Peyer's patch (tissue), 4 donors: Measurements from ENCODE around the gene MFSD1. TPM values are rescaled to one million over a fixed set of nuclear protein-coding genes. Genes with fewer than 3 reads are reported as not detected.

Experiments
- DNase-seq, 3 donors: peaks; one replicate each; pipeline ENCODE4 v3.0.0-alpha.2; 2017 to 2019
- H3K27ac ChIP-seq, 4 donors: fragments of 200-600 bp; sonication (generic); one replicate each; pipeline ENCODE4 v1.5.1; 2016 to 2019
- H3K27me3 ChIP-seq, 2 donors: fragments of 200-600 bp; sonication (generic); one replicate each; pipeline ENCODE4 v1.5.1; 2019
- H3K36me3 ChIP-seq, 3 donors: fragments of 200-600 bp; sonication (generic); one replicate each; pipeline ENCODE4 v1.5.1; 2016 to 2019
- H3K4me1 ChIP-seq, 4 donors: fragments of 200-600 bp; sonication (generic); one replicate each; pipeline ENCODE4 v1.5.1; 2016 to 2019
- H3K4me3 ChIP-seq, 4 donors: fragments of 200-600 bp; sonication (generic); 1 replicate in 3 of 4; 2 replicates in 1 of 4; pipeline ENCODE4 v1.5.1; 2016 to 2019; ENCODE audit warnings: mild to moderate bottlenecking in 1 of 4
- H3K9me3 ChIP-seq, 4 donors: fragments of 200-600 bp; sonication (generic); one replicate each; pipeline ENCODE4 v1.5.1; 2016 to 2019; ENCODE audit warnings: mild to moderate bottlenecking in 1 of 4
- POLR2A ChIP-seq, 2 donors: fragments of 450-650 bp; IDR thresholded peaks; one replicate each; pipeline ENCODE4 v1.5.1; 2017; ENCODE audit warnings: antibody characterized with exemption in 2 of 2, mild to moderate bottlenecking in 2 of 2, moderate library complexity in 2 of 2
- total RNA-seq, 4 donors: library from RNA; depleted of rRNA; stranded (reverse); fragments of >200 nt; gene quantifications; one replicate each; pipeline ENCODE4 v1.1.0, GENCODE V29; 2016
- TF ChIP-seq, protein P1 (sequence below), 6 experiments: fragments of 450-650 bp in 4 of 6; fragments of 200-600 bp in 2 of 6; sonication (generic) in 1 of 6; IDR thresholded peaks; one replicate each; pipeline ENCODE4 v1.5.1; 2017 to 2019; ENCODE audit warnings: antibody characterized with exemption in 6 of 6, mild to moderate bottlenecking in 3 of 6, moderate library complexity in 1 of 6

The MFSD1 gene
- total RNA-seq, 4 donors from 2014 or later = 14.9 to 48.0 (median 42.6) TPM

DNA sequence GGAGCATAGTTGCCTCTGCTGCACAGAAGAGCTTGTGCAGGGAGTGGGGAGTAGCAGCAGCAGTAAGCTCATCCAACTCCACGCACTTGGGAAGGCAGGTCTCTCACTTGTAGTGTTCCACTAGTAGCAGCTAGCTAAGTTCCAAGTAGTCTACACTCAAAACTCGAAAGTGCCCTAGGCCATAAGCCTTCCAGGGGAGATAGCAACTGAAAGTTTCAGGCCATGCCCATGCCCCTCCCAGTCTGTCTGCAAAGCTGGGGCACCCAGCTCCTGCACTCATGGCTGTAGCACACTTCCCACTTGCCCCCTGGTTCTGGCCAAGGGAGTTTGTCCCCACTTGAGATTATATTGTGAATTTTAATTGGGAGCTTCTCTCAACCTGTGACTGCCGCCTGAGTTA lies 57.5 kb downstream of the MFSD1 start:
- Histone ChIP-seq H3K4me3 (no peak overlapping the region), H3K4me1 (no peaks in the 10 kb centered on the region), H3K27ac (no peak overlapping the region), H3K36me3 (no peaks in the 10 kb centered on the region), H3K27me3 (no peaks in the 10 kb centered on the region), H3K9me3 (no peaks in the 10 kb centered on the region)
- TF ChIP-seq POLR2A (IDR thresholded peaks at IDR 0.05) = no peak
- TF ChIP-seq, protein P1, sequence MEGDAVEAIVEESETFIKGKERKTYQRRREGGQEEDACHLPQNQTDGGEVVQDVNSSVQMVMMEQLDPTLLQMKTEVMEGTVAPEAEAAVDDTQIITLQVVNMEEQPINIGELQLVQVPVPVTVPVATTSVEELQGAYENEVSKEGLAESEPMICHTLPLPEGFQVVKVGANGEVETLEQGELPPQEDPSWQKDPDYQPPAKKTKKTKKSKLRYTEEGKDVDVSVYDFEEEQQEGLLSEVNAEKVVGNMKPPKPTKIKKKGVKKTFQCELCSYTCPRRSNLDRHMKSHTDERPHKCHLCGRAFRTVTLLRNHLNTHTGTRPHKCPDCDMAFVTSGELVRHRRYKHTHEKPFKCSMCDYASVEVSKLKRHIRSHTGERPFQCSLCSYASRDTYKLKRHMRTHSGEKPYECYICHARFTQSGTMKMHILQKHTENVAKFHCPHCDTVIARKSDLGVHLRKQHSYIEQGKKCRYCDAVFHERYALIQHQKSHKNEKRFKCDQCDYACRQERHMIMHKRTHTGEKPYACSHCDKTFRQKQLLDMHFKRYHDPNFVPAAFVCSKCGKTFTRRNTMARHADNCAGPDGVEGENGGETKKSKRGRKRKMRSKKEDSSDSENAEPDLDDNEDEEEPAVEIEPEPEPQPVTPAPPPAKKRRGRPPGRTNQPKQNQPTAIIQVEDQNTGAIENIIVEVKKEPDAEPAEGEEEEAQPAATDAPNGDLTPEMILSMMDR (IDR thresholded peaks at IDR 0.05) = no peak
- DNase-seq = no peak

DNA sequence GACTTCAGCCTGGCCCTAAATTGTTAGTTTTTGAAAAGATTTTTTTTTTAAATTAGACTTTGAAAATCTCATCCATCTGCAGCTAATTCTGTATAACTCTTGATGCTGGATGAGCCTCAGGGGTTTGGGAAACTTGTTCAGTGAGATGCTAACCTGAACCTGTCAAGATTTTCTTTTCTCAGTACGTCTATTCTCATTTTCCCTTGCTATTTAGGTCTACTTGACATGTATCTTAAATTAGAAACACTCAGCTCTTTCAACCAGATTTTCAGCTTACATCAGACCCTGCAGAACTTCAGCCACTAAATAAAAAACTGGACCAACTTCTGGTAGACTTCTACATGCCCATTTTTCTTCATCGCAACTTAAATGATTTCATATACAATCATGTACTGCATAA lies 61.4 kb downstream of the MFSD1 start:
- Histone ChIP-seq H3K4me3 (no peak overlapping the region), H3K36me3 (no peaks in the 10 kb centered on the region), H3K4me1 (no peaks in the 10 kb centered on the region), H3K27ac (no peak overlapping the region), H3K9me3 (no peaks in the 10 kb centered on the region), H3K27me3 (no peaks in the 10 kb centered on the region)
- TF ChIP-seq POLR2A (IDR thresholded peaks at IDR 0.05) = no peak
- TF ChIP-seq, protein P1 (IDR thresholded peaks at IDR 0.05) = no peak
- DNase-seq = no peak

DNA sequence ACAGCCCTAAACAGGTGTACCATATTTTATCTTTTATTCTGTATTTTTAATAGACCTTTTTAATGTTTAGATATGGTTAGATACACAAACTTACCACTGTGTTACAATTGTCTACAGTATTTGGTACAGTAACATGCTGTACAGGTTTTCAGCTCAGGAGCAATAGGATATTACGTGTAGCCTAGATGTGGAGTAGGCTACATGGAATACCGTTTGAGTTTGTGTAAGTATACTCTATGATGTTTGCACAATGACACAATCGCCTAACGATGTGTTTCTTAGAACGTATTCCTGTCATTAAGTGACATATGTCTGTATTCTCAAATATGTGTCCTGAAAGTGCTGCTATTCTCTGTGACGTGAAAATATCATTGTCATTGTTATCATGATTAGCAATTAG lies 62.6 kb downstream of the MFSD1 start:
- Histone ChIP-seq H3K4me3 (no peak overlapping the region), H3K9me3 (no peaks in the 10 kb centered on the region), H3K27ac (no peak overlapping the region), H3K27me3 (no peaks in the 10 kb centered on the region), H3K4me1 (no peaks in the 10 kb centered on the region), H3K36me3 (no peaks in the 10 kb centered on the region)
- no peak for DNase-seq
- no peak for TF ChIP-seq POLR2A (IDR thresholded peaks at IDR 0.05)
- TF ChIP-seq, protein P1 (IDR thresholded peaks at IDR 0.05) = no peak

DNA sequence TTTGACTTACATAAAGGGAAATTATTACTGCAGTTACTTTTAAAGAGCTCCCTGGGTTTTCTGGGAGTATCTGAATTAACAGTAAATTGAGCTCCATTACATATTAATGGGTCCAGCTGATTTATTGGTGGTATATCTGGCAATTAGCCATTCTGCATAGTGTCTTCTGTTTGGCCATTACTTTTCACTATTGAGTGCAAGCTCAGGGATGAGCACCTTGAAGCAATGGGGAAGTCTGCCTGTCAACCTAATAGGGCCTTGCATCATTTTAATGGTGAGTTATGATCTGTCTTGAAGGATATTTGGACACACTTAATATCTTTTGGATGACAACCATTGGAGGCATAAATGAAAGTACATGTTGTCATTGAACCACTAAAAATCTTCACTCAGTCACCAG lies 73.8 kb downstream of the MFSD1 start:
- H3K4me1 ChIP-seq = no peaks in the 10 kb centered on the region
- no peaks in the 10 kb centered on the region for H3K9me3 ChIP-seq

More for the DNA sequence above, 73.8 kb downstream of the MFSD1 start:
- Histone ChIP-seq H3K27ac (no peak overlapping the region), H3K4me3 (no peak overlapping the region), H3K27me3 (no peaks in the 10 kb centered on the region), H3K36me3 (no peaks in the 10 kb centered on the region)
- TF ChIP-seq, protein P1 (IDR thresholded peaks at IDR 0.05) = no peak
- TF ChIP-seq POLR2A (IDR thresholded peaks at IDR 0.05) = no peak
- no peak for DNase-seq

Other genes starting within 250 kb of the MFSD1 start
- gene MLF1, start 230.9 kb upstream of the MFSD1 start, total RNA-seq = 1 to 10 TPM in 2 of 4 donors, not detected in 2; 1.3 to 4.1 TPM
- 10 to 100 TPM; 27.2 to 66.6 (median 44.5) TPM for gene GFM1, start 157.5 kb upstream of the MFSD1 start, total RNA-seq
- 10 to 100 TPM; 18.2 to 33.6 (median 26.0) TPM for gene LXN, start 129.4 kb upstream of the MFSD1 start, total RNA-seq
- 100 to 1,000 TPM in 2 of 4 donors, 10 to 100 TPM in 2; 11.6 to 225 (median 84.9) TPM for gene RARRES1, start 69.6 kb upstream of the MFSD1 start, total RNA-seq